HS-5 (cell line): Measurements from ENCODE around the gene NAT8L.
"Not testable (repeated sequence)": the region's sequence is repeated elsewhere in the genome, so short reads cannot be mapped to it uniquely, and the experiment has no call there.

ENCODE experiments used
- DNase-seq: peaks from one replicate; pipeline ENCODE4 v3.0.0-alpha.2; 2012; ENCODE audit warnings: low read depth

The NAT8L gene

GRCh38 chr4:2059046-2059725, at the start of gene NAT8L:
TSS of gene NAT8L (plus strand) at chr4:2059327. CDS start at chr4:2059512, 185 bp downstream.
- no peak for DNase-seq

GRCh38 chr4:2009651-2010233, 49.4 kb upstream of the NAT8L start:
- peak; percentile 13 for DNase-seq

GRCh38 chr4:2011583-2011982, 47.5 kb upstream of the NAT8L start:
- no peak for DNase-seq

- DNase-seq = no peak
Measured at GRCh38 chr4:2015008-2015407, 44.1 kb upstream of the NAT8L start.

GRCh38 chr4:2021358-2022018, 37.6 kb upstream of the NAT8L start:
- not testable (repeated sequence) for DNase-seq

- DNase-seq = no peak
Measured at GRCh38 chr4:2024683-2025082, 34.4 kb upstream of the NAT8L start.

GRCh38 chr4:2025817-2026216, 33.3 kb upstream of the NAT8L start:
- no peak for DNase-seq

GRCh38 chr4:2027120-2027519, 32.0 kb upstream of the NAT8L start:
- not testable (repeated sequence) for DNase-seq

- DNase-seq = not testable (repeated sequence)
Measured at GRCh38 chr4:2031161-2031560, 28.0 kb upstream of the NAT8L start.

GRCh38 chr4:2036327-2036726, 22.8 kb upstream of the NAT8L start:
- no peak for DNase-seq

- DNase-seq = no peak
Measured at GRCh38 chr4:2036866-2037265, 22.3 kb upstream of the NAT8L start.

GRCh38 chr4:2040391-2041238, 18.5 kb upstream of the NAT8L start:
- DNase-seq = no peak

- DNase-seq = peak; percentile 49
Measured at GRCh38 chr4:2041239-2042130, 17.6 kb upstream of the NAT8L start.

GRCh38 chr4:2042204-2042946, 16.8 kb upstream of the NAT8L start:
- no peak for DNase-seq

GRCh38 chr4:2042947-2043395, 16.2 kb upstream of the NAT8L start:
- DNase-seq = no peak

GRCh38 chr4:2043396-2044118, 15.6 kb upstream of the NAT8L start:
- DNase-seq = no peak

- DNase-seq = no peak
Measured at GRCh38 chr4:2044119-2044485, 15.0 kb upstream of the NAT8L start.

- DNase-seq = no peak
Measured at GRCh38 chr4:2044542-2045517, 14.3 kb upstream of the NAT8L start.

- DNase-seq = no peak
Measured at GRCh38 chr4:2045518-2045951, 13.6 kb upstream of the NAT8L start.
